Measurements from ENCODE around the gene ABHD10.

GRCh38 chr3:112004669-112005068 is 25.8 kb downstream of the ABHD10 start:
- TF ChIP-seq GATA3 (IDR thresholded peaks at IDR 0.05; ENCODE audit: low read depth, low read length): no peak
- TF ChIP-seq GATA2 (IDR thresholded peaks at IDR 0.05; ENCODE audit: low read depth, low read length): no peak
